CD4-positive, CD25-positive, alpha-beta regulatory T cell (primary cell): ENCODE data around the gene INPP4B. TPM values are rescaled to one million over a fixed set of nuclear protein-coding genes. Genes with fewer than 3 reads are reported as not detected.

Source experiments
- ATAC-seq, 2 donors: fragments of 150-1000 bp; cut with Tn5 transposase; one replicate each; pipeline ENCODE4 v1.10.0; 2021; ENCODE audit warnings: low read depth in 2 of 2, moderate number of reproducible peaks in 2 of 2, moderate library complexity in 1 of 2
- DNase-seq, 3 donors: peaks; one replicate each; pipeline versions ENCODE4 v3.0.0 to v3.0.0-alpha.2; 2012 to 2022; ENCODE audit warnings: mixed read lengths in 1 of 3
- H3K27ac ChIP-seq: one replicate; pipeline ENCODE4 v1.7.0; 2013; ENCODE audit warnings: mild to moderate bottlenecking, low read length; ENCODE audit not compliant: insufficient read depth, poor library complexity, severe bottlenecking
- H3K27me3 ChIP-seq: one replicate; pipeline ENCODE4 v1.7.0; 2013; ENCODE audit warnings: low read length; ENCODE audit not compliant: control insufficient read depth, insufficient read depth
- H3K36me3 ChIP-seq: one replicate; pipeline ENCODE4 v1.7.0; 2013; ENCODE audit warnings: mild to moderate bottlenecking, low read length, moderate library complexity; ENCODE audit not compliant: control insufficient read depth, insufficient read depth
- H3K4me1 ChIP-seq: 2 replicates; pipeline ENCODE4 v1.7.0; 2013; ENCODE audit warnings: mild to moderate bottlenecking, low read length; ENCODE audit not compliant: insufficient read depth, control insufficient read depth, poor library complexity, severe bottlenecking
- H3K4me3 ChIP-seq: one replicate; pipeline ENCODE4 v1.7.0; 2013; ENCODE audit warnings: low read depth, mild to moderate bottlenecking, low read length, moderate library complexity
- H3K9me3 ChIP-seq, 2 experiments: 1 replicate in 1 of 2; 2 replicates in 1 of 2; pipeline ENCODE4 v1.7.0; 2013; ENCODE audit warnings: low read length in 2 of 2, mild to moderate bottlenecking in 1 of 2, moderate library complexity in 1 of 2; ENCODE audit not compliant: control insufficient read depth in 2 of 2
- H3K27ac Mint-ChIP-seq, 3 donors: one replicate each; pipeline ENCODE4 v1.8.0; 2020 to 2022; ENCODE audit warnings: mild to moderate bottlenecking in 3 of 3, mixed read lengths in 3 of 3, moderate library complexity in 2 of 3
- H3K27me3 Mint-ChIP-seq: one replicate; pipeline ENCODE4 v1.8.0; 2022; ENCODE audit warnings: mild to moderate bottlenecking, mixed read lengths
- H3K36me3 Mint-ChIP-seq: one replicate; pipeline ENCODE4 v1.8.0; 2020; ENCODE audit warnings: mixed read lengths
- H3K4me1 Mint-ChIP-seq, 4 donors: one replicate each; pipeline ENCODE4 v1.8.0; 2020 to 2022; ENCODE audit warnings: mixed read lengths in 4 of 4, mild to moderate bottlenecking in 1 of 4
- H3K4me3 Mint-ChIP-seq, 4 donors: one replicate each; pipeline ENCODE4 v1.8.0; 2020 to 2022; ENCODE audit warnings: mild to moderate bottlenecking in 4 of 4, mixed read lengths in 4 of 4, moderate library complexity in 3 of 4
- H3K9me3 Mint-ChIP-seq, 7 donors: one replicate each; pipeline ENCODE4 v1.8.0; 2020 to 2022; ENCODE audit warnings: mixed read lengths in 7 of 7, mild to moderate bottlenecking in 3 of 7, moderate library complexity in 2 of 7
- polyA plus RNA-seq, 4 donors: library from polyadenylated mRNA; unstranded; fragments of 300-500 nt; fragmentation: Illumina TruSeq; gene quantifications; one replicate each; pipeline ENCODE4 v1.2.3, GENCODE V29; 2021
- total RNA-seq: library from RNA; stranded (reverse); gene quantifications from one replicate; pipeline ENCODE4 v1.2.3, GENCODE V29; 2022

Gene INPP4B
- total and polyA plus RNA-seq, 5 donors from 2014 or later = 37.6 to 89.4 (median 44.6) TPM

GRCh38 chr4:142222127-142222526, 624.0 kb downstream of the INPP4B start:
- Histone ChIP-seq H3K9me3 (no peaks in the 10 kb centered on the region), H3K4me3 (no peak overlapping the region), H3K27me3 (no peaks in the 10 kb centered on the region), H3K4me1 (no peaks in the 10 kb centered on the region), H3K36me3 (peaks cover 9% of the 10 kb centered on the region), H3K27ac (no peak overlapping the region)
- H3K36me3 Mint-ChIP-seq = peaks cover 37% of the 10 kb centered on the region
- DNase-seq = no peak
- H3K27me3 Mint-ChIP-seq = peaks cover 4% of the 10 kb centered on the region
- H3K4me3 Mint-ChIP-seq = no peak overlapping the region
- no peak overlapping the region for H3K27ac Mint-ChIP-seq
- peaks cover 17 to 40% (median 26%) of the 10 kb centered on the region in 4 donors for H3K4me1 Mint-ChIP-seq
- no peak for ATAC-seq
- H3K9me3 Mint-ChIP-seq = peaks cover 0 to 1% (median 0%) of the 10 kb centered on the region in 7 donors

GRCh38 chr4:142218726-142219125, 627.4 kb downstream of the INPP4B start:
- Mint-ChIP-seq H3K4me1 (peaks cover 19 to 35% (median 29%) of the 10 kb centered on the region in 4 donors), H3K4me3 (no peak overlapping the region), H3K27ac (no peak overlapping the region)

GRCh38 chr4:142211444-142211843, 634.7 kb downstream of the INPP4B start:
- Histone ChIP-seq H3K27me3 (no peaks in the 10 kb centered on the region), H3K4me1 (no peaks in the 10 kb centered on the region), H3K27ac (no peak overlapping the region), H3K4me3 (no peak overlapping the region), H3K9me3 (no peaks in the 10 kb centered on the region), H3K36me3 (peaks cover 23% of the 10 kb centered on the region)
- Mint-ChIP-seq H3K36me3 (peaks cover 26% of the 10 kb centered on the region), H3K27me3 (no peaks in the 10 kb centered on the region), H3K27ac (no peak overlapping the region), H3K4me3 (no peak overlapping the region), H3K9me3 (peaks cover 0 to 1% (median 0%) of the 10 kb centered on the region in 7 donors), H3K4me1 (peaks cover 6 to 28% (median 25%) of the 10 kb centered on the region in 4 donors)
- DNase-seq = peak in 1 of 3 donors; percentile 7
- no peak for ATAC-seq

More at GRCh38 chr4:142218726-142219125, 627.4 kb downstream of the INPP4B start:
- H3K27me3 Mint-ChIP-seq = peaks cover 4% of the 10 kb centered on the region
- no peaks in the 10 kb centered on the region for H3K9me3 ChIP-seq
- peaks cover 0 to 3% (median 0%) of the 10 kb centered on the region in 7 donors for H3K9me3 Mint-ChIP-seq
- H3K36me3 ChIP-seq = peaks cover 5% of the 10 kb centered on the region
- ATAC-seq = no peak
- H3K4me1 ChIP-seq = no peaks in the 10 kb centered on the region
- H3K4me3 ChIP-seq = no peak overlapping the region
- no peaks in the 10 kb centered on the region for H3K27me3 ChIP-seq
- peaks cover 23% of the 10 kb centered on the region for H3K36me3 Mint-ChIP-seq
- DNase-seq = no peak
- no peak overlapping the region for H3K27ac ChIP-seq

GRCh38 chr4:142203505-142203904, 642.6 kb downstream of the INPP4B start:
- no peak overlapping the region for H3K27ac ChIP-seq
- no peaks in the 10 kb centered on the region for H3K27me3 Mint-ChIP-seq
- no peak overlapping the region for H3K4me3 Mint-ChIP-seq
- H3K36me3 ChIP-seq = peaks cover 34% of the 10 kb centered on the region
- no peaks in the 10 kb centered on the region for H3K9me3 ChIP-seq
- DNase-seq = no peak
- no peaks in the 10 kb centered on the region for H3K4me1 ChIP-seq
- H3K4me1 Mint-ChIP-seq = peaks cover 11 to 14% (median 13%) of the 10 kb centered on the region in 4 donors
- H3K9me3 Mint-ChIP-seq = no peaks in the 10 kb centered on the region
- H3K36me3 Mint-ChIP-seq = peaks cover 32% of the 10 kb centered on the region
- no peak overlapping the region for H3K4me3 ChIP-seq
- no peaks in the 10 kb centered on the region for H3K27me3 ChIP-seq
- H3K27ac Mint-ChIP-seq = no peak overlapping the region
- ATAC-seq = no peak

GRCh38 chr4:142202404-142203332, 643.4 kb downstream of the INPP4B start:
- H3K27ac Mint-ChIP-seq = peak overlapping the region in 1 of 3 donors; percentile 16
- H3K36me3 Mint-ChIP-seq = peaks cover 34% of the 10 kb centered on the region
- Histone ChIP-seq H3K4me3 (no peak overlapping the region), H3K9me3 (no peaks in the 10 kb centered on the region), H3K36me3 (peaks cover 28% of the 10 kb centered on the region), H3K4me1 (no peaks in the 10 kb centered on the region), H3K27ac (no peak overlapping the region), H3K27me3 (no peaks in the 10 kb centered on the region)
- H3K4me1 Mint-ChIP-seq = peaks cover 11 to 17% (median 14%) of the 10 kb centered on the region in 4 donors
- no peak overlapping the region for H3K4me3 Mint-ChIP-seq
- no peaks in the 10 kb centered on the region for H3K9me3 Mint-ChIP-seq
- ATAC-seq = no peak
- H3K27me3 Mint-ChIP-seq = no peaks in the 10 kb centered on the region
- DNase-seq = no peak

- H3K27me3 ChIP-seq = no peaks in the 10 kb centered on the region
- H3K9me3 ChIP-seq = no peaks in the 10 kb centered on the region
- Mint-ChIP-seq H3K36me3 (peaks cover 32% of the 10 kb centered on the region), H3K4me1 (peaks cover 12 to 17% (median 17%) of the 10 kb centered on the region in 4 donors), H3K27me3 (no peaks in the 10 kb centered on the region), H3K4me3 (no peak overlapping the region), H3K27ac (peak overlapping the region in 1 of 3 donors; percentile 33), H3K9me3 (no peaks in the 10 kb centered on the region)
- DNase-seq (no peak), ATAC-seq (no peak)
- no peaks in the 10 kb centered on the region for H3K4me1 ChIP-seq
- H3K36me3 ChIP-seq = peaks cover 18% of the 10 kb centered on the region
- no peak overlapping the region for H3K27ac ChIP-seq
- H3K4me3 ChIP-seq = no peak overlapping the region
Observed at GRCh38 chr4:142201041-142201440, 645.1 kb downstream of the INPP4B start.

GRCh38 chr4:142194905-142195304, 651.2 kb downstream of the INPP4B start:
- Mint-ChIP-seq H3K27ac (no peak overlapping the region), H3K36me3 (peaks cover 44% of the 10 kb centered on the region), H3K9me3 (no peaks in the 10 kb centered on the region), H3K4me1 (peaks cover 2 to 13% (median 6%) of the 10 kb centered on the region in 4 donors), H3K4me3 (no peak overlapping the region), H3K27me3 (no peaks in the 10 kb centered on the region)
- H3K9me3 ChIP-seq = no peaks in the 10 kb centered on the region
- no peaks in the 10 kb centered on the region for H3K4me1 ChIP-seq
- no peak overlapping the region for H3K4me3 ChIP-seq
- no peaks in the 10 kb centered on the region for H3K27me3 ChIP-seq
- no peak overlapping the region for H3K27ac ChIP-seq
- DNase-seq (no peak), ATAC-seq (no peak)
- peaks cover 39% of the 10 kb centered on the region for H3K36me3 ChIP-seq
